ENCODE data around the gene CDC14B. TPM values are rescaled to one million over a fixed set of nuclear protein-coding genes. Genes with fewer than 3 reads are reported as not detected.

Gene CDC14B
- total RNA-seq, 1 experiment from 2014 or later, result 28.4 TPM

DNA sequence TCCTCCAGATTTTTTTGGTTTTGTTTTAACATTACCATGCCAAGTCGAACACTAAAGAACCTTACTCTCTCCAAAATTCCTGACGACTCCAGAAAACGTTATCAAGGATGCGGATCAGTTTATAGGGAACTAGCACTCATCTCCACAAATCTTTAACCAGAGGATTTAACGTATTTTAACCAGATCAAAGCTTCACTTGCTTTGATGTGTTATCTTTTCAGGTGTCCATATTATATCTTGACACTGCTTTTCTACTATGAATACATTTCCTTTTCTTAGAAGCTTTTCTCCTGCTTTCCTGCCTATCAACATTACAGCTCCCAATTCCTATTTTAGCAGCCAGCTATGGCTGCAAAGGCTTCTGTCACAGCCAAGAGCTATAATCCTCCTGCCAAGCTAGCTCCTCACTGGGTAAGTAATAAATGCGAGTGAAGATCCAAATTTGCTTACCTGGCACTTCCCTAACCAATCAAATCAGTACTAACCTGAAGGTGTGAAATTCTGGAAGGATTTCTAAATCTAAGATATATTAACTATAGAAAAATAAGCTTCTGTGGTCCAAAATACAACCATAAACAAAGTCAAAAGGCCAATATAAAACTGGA lies 60.2 kb downstream of the CDC14B start:
- no peak for TF ChIP-seq CTCF (conservative IDR thresholded peaks at IDR 0.05)
- H3K27ac ChIP-seq (ENCODE audit: insufficient read length, low read depth, low read length), result no peak overlapping the region
- H2AFZ ChIP-seq (ENCODE audit: low read length), result no peak overlapping the region

More for the DNA sequence above, 60.2 kb downstream of the CDC14B start:
- Histone ChIP-seq H3K23ac (ENCODE audit: insufficient read length, low read depth, low read length) (no peak overlapping the region), H3K4ac (ENCODE audit: low read depth, low read length) (no peak overlapping the region), H3K79me1 (ENCODE audit: insufficient read depth, low read depth, low read length, poor library complexity, severe bottlenecking) (no peaks in the 10 kb centered on the region), H3K9me3 (ENCODE audit: control insufficient read depth, low read depth, low read length) (no peaks in the 10 kb centered on the region), H2AK5ac (ENCODE audit: insufficient read length, low read length) (no peak overlapping the region), H3K4me2 (ENCODE audit: insufficient read depth, insufficient read length, low read length) (no peak overlapping the region), H4K20me1 (ENCODE audit: control insufficient read depth, insufficient read depth, insufficient read length) (peaks cover 3% of the 10 kb centered on the region), H3K23me2 (ENCODE audit: insufficient read length, low read depth, low read length, poor library complexity, severe bottlenecking) (no peaks in the 10 kb centered on the region), H3K18ac (ENCODE audit: insufficient read length, low read depth, low read length) (no peak overlapping the region), H3K4me1 (ENCODE audit: insufficient read depth, low read length) (no peaks in the 10 kb centered on the region), H2BK15ac (ENCODE audit: low read depth, low read length) (no peak overlapping the region), H3K56ac (ENCODE audit: insufficient read length, low read depth, low read length) (no peak overlapping the region), H4K8ac (replicated peaks; ENCODE audit: insufficient read length, low read depth, low read length) (no peak overlapping the region), H2BK20ac (ENCODE audit: low read depth, low read length, poor library complexity, severe bottlenecking) (no peak overlapping the region), H2BK120ac (ENCODE audit: low read depth, low read length, poor library complexity, severe bottlenecking) (no peak overlapping the region), H2BK5ac (ENCODE audit: insufficient read length, low read length) (no peak overlapping the region), H3K14ac (ENCODE audit: insufficient read depth, low read length) (no peak overlapping the region), H3K79me2 (ENCODE audit: insufficient read depth, low read length) (no peaks in the 10 kb centered on the region), H4K5ac (ENCODE audit: insufficient read length, low read depth, low read length) (no peak overlapping the region), H3K27me3 (ENCODE audit: insufficient read depth, low read length) (no peaks in the 10 kb centered on the region), H2BK12ac (ENCODE audit: insufficient read length, low read depth, low read length) (no peak overlapping the region), H4K91ac (ENCODE audit: insufficient read length, low read depth, low read length) (no peak overlapping the region), H3T11ph (ENCODE audit: low read length) (no peak overlapping the region), H3K9ac (ENCODE audit: extremely low read depth, insufficient read length, low read length) (no peak overlapping the region)
- H3K36me3 Mint-ChIP-seq (ENCODE audit: insufficient read depth in 1 of 3, low read depth in 3 of 3), result peaks cover 0 to 4% (median 2%) of the 10 kb centered on the region in 3 experiments; a peak in 4 of 7 replicates
- no peak overlapping the region for H3K4me3 Mint-ChIP-seq
- peak overlapping the region in 1 of 3 experiments; percentile 71; a peak in 3 of 7 replicates for H3K27ac Mint-ChIP-seq
- H3K4me1 Mint-ChIP-seq, result peaks cover 20 to 28% of the 10 kb centered on the region in 2 experiments
- WGBS (ENCODE audit: extremely low coverage, insufficient read length, low lambda C conversion rate), result no CpG with 5 or more reads among the region's 6 CpGs
- no peak for DNase-seq
- no peaks in the 10 kb centered on the region for H3K27me3 Mint-ChIP-seq (ENCODE audit: low read depth)
- no peaks in the 10 kb centered on the region for H3K9me3 Mint-ChIP-seq
